ENCODE results near the gene PTEN.

DNA sequence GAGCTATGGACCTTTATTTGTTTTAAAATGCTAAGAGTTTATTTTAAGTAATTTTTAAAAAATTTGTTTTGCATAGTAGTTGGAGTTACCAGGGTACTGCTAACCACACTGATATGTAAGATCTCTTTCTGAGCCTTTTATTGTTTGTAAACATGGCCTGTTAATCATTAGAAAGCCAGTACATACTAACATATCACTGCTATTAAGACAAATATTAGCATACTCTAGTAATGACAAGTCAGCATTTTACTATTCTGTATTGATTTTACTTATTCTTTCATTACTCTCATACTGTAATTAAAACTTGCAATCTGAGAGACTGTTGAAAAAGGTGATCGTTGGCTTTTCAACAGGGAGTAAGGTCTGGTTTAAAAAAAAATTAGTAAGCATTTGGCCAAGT is 66.7 kb downstream of the PTEN start:
- TF ChIP-seq, protein P1, sequence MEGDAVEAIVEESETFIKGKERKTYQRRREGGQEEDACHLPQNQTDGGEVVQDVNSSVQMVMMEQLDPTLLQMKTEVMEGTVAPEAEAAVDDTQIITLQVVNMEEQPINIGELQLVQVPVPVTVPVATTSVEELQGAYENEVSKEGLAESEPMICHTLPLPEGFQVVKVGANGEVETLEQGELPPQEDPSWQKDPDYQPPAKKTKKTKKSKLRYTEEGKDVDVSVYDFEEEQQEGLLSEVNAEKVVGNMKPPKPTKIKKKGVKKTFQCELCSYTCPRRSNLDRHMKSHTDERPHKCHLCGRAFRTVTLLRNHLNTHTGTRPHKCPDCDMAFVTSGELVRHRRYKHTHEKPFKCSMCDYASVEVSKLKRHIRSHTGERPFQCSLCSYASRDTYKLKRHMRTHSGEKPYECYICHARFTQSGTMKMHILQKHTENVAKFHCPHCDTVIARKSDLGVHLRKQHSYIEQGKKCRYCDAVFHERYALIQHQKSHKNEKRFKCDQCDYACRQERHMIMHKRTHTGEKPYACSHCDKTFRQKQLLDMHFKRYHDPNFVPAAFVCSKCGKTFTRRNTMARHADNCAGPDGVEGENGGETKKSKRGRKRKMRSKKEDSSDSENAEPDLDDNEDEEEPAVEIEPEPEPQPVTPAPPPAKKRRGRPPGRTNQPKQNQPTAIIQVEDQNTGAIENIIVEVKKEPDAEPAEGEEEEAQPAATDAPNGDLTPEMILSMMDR (IDR thresholded peaks at IDR 0.05; ENCODE audit: low read depth, low read length, missing input control), result no peak
- no peak for TF ChIP-seq RXRA (IDR thresholded peaks at IDR 0.05)
- TF ChIP-seq RAD21 (IDR thresholded peaks at IDR 0.05), result no peak
- no peak for TF ChIP-seq YY1 (IDR thresholded peaks at IDR 0.05)
